Thyroid gland (tissue), 4 donors: ENCODE data around the gene HOXD12. TPM values are rescaled to one million over a fixed set of nuclear protein-coding genes. Genes with fewer than 3 reads are reported as not detected.

Source experiments
- DNase-seq, 2 donors: peaks; one replicate each; pipeline ENCODE4 v3.0.0-alpha.2; 2019
- H3K27ac ChIP-seq, 3 donors: fragments of 200-600 bp; sonication (generic); 1 replicate in 2 of 3; 2 replicates in 1 of 3; pipeline ENCODE4 v1.5.1; 2016 to 2019; ENCODE audit warnings: mild to moderate bottlenecking in 1 of 3, moderate library complexity in 1 of 3
- H3K27me3 ChIP-seq: fragments of 200-600 bp; sonication (generic); one replicate; pipeline ENCODE4 v1.5.1; 2019
- H3K36me3 ChIP-seq, 2 donors: fragments of 200-600 bp; sonication (generic); one replicate each; pipeline ENCODE4 v1.5.1; 2016 to 2019
- H3K4me1 ChIP-seq, 2 donors: fragments of 200-600 bp; sonication (generic); one replicate each; pipeline ENCODE4 v1.5.1; 2017 to 2019
- H3K4me3 ChIP-seq, 3 donors: fragments of 200-600 bp; sonication (generic); replicated peaks in 1 of 3; 1 replicate in 2 of 3; 2 replicates in 1 of 3; pipeline ENCODE4 v1.5.1; 2016; ENCODE audit warnings: mild to moderate bottlenecking in 1 of 3
- H3K9me3 ChIP-seq: fragments of 200-600 bp; sonication (generic); one replicate; pipeline ENCODE4 v1.5.1; 2017
- POLR2A ChIP-seq, 2 donors: fragments of 450-650 bp; IDR thresholded peaks; one replicate each; pipeline ENCODE4 v1.6.1; 2017; ENCODE audit warnings: antibody characterized with exemption in 2 of 2, mild to moderate bottlenecking in 2 of 2, moderate library complexity in 1 of 2
- WGBS, 2 donors: methylation state at CpG; one replicate each; pipeline ENCODE4 v1.1.5; 2017; 5-methylcytosine and 5-hydroxymethylcytosine counted together
- intact Hi-C: fragments of 100-400 bp; cut with DNase I; formaldehyde crosslinking; loops from one replicate; pipeline ENCODE4 v1.15.1; 2023
- total RNA-seq, 4 donors: library from RNA; depleted of rRNA; stranded (reverse); fragments of >200 nt; gene quantifications; one replicate each; pipeline ENCODE4 v1.2.3, GENCODE V29; 2016
- TF ChIP-seq, protein P1 (sequence below), 6 experiments: fragments of 200-600 bp in 3 of 6; fragments of 450-650 bp in 3 of 6; sonication (generic) in 3 of 6; IDR thresholded peaks; one replicate each; pipeline ENCODE4 v1.5.1; 2016 to 2019; ENCODE audit warnings: antibody characterized with exemption in 6 of 6, mild to moderate bottlenecking in 2 of 6, inconsistent platforms in 1 of 6, moderate library complexity in 1 of 6

HOXD12 gene
- total RNA-seq, 4 donors from 2014 or later: not detected

DNA sequence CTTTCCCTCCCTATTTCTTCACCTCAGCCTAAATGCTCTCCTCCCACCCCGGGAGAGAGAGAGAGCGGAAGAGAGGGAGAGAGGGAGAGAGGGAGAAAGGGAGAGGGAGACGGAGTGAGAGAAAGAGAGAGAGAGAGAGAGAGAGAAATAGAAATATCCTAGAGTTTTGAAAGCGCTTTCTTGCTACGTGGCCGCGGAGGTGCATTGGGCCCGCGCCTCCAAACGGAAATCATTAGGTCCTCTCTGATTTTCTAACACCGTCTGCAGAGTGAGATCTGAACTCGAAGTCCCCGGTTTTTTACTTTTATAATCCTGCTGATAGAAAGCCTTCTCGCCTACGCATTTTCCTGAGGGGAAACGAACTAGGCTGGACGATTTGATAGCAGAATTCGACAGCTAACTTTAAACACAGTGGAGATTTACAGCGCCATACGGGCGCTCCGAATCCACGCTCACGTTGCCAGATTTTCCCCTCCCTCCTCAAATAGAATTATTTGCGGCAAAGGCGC, 14.9 kb upstream of the HOXD12 start:
- intact Hi-C loops: loop anchor here (10.0 kb wide), 1 partner anchor 720 kb away; no protein-coding TSS in a partner anchor
- no peak for DNase-seq
- WGBS, 2 donors: 7 to 8% methylated on average over 26 of the region's 26 CpGs
- Histone ChIP-seq H3K36me3 (no peaks in the 10 kb centered on the region), H3K27ac (no peak overlapping the region), H3K27me3 (peaks cover 89% of the 10 kb centered on the region), H3K4me3 (no peak overlapping the region), H3K9me3 (no peaks in the 10 kb centered on the region), H3K4me1 (peaks cover 8 to 22% of the 10 kb centered on the region in 2 donors)
- TF ChIP-seq, protein P1, sequence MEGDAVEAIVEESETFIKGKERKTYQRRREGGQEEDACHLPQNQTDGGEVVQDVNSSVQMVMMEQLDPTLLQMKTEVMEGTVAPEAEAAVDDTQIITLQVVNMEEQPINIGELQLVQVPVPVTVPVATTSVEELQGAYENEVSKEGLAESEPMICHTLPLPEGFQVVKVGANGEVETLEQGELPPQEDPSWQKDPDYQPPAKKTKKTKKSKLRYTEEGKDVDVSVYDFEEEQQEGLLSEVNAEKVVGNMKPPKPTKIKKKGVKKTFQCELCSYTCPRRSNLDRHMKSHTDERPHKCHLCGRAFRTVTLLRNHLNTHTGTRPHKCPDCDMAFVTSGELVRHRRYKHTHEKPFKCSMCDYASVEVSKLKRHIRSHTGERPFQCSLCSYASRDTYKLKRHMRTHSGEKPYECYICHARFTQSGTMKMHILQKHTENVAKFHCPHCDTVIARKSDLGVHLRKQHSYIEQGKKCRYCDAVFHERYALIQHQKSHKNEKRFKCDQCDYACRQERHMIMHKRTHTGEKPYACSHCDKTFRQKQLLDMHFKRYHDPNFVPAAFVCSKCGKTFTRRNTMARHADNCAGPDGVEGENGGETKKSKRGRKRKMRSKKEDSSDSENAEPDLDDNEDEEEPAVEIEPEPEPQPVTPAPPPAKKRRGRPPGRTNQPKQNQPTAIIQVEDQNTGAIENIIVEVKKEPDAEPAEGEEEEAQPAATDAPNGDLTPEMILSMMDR (IDR thresholded peaks at IDR 0.05): no peak
- TF ChIP-seq POLR2A (IDR thresholded peaks at IDR 0.05): no peak

- intact Hi-C loops: loop anchor here (10.0 kb wide), 1 partner anchor 720 kb away; no protein-coding TSS in a partner anchor
- 7% methylated on average over 21 to 30 of the region's 40 CpGs for WGBS, 2 donors
- Histone ChIP-seq H3K4me1 (peaks cover 8 to 18% of the 10 kb centered on the region in 2 donors), H3K27ac (no peak overlapping the region), H3K36me3 (no peaks in the 10 kb centered on the region), H3K27me3 (peaks cover 91% of the 10 kb centered on the region), H3K9me3 (no peaks in the 10 kb centered on the region), H3K4me3 (no peak overlapping the region)
- TF ChIP-seq, protein P1 (IDR thresholded peaks at IDR 0.05): no peak
- TF ChIP-seq POLR2A (IDR thresholded peaks at IDR 0.05): no peak
- DNase-seq: no peak
Measured at GRCh38 chr2:176085120-176085788, 14.3 kb upstream of the HOXD12 start.

DNA sequence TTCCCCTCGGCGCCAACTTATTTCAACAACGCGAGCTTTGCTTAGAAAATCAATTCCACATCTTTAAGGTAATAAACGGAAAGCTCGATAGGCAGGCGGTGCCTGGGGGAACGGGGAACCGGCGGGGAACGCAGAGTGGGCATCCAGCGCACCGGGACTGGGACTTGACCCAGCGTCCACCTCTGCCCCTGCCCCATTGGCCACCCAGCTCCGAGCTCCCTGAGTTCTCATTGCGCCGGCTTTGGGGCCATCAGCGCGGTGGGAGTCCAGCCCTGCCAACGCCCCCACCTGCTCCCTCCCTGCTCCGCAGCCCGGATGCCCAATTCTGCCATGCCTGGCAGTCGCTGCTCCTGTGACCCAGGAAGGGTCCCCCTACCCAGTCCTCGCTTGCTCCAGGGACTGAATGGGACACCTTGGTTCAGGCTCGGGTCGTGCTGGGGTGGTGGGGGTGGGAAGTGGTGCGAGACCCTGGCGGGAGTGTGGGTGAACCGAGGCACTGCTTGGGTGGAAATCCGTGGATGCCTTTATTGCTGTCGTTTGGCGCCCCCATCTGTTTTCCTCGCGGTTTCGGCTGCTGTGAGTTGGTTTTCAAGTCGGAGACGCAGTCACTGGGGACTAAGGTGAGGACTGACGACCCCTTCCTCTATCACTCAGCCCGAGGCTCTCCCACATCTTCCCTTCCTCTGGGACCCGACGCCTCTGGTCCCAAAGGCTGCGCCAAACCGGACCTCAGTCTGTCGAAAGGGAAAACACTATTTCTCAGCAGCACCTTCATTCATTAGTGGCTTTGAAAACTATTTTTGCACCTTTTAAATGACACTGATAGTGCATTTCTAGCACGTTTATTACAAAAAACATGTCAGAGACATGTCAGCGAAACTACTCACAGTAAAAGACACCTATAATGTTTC, 13.5 kb upstream of the HOXD12 start:
- H3K9me3 ChIP-seq: no peaks in the 10 kb centered on the region
- H3K4me3 ChIP-seq: no peak overlapping the region
- 3 to 6% methylated on average over 38 to 43 of the region's 46 CpGs for WGBS, 2 donors
- intact Hi-C loops: loop anchor here (10.0 kb wide), 1 partner anchor 721 kb away; no protein-coding TSS in a partner anchor
- H3K27ac ChIP-seq: no peak overlapping the region
- TF ChIP-seq, protein P1 (IDR thresholded peaks at IDR 0.05): peak in 2 of 6 experiments; percentile 15 to 23
- no peak for TF ChIP-seq POLR2A (IDR thresholded peaks at IDR 0.05)
- H3K36me3 ChIP-seq: no peaks in the 10 kb centered on the region
- DNase-seq: no peak
- H3K4me1 ChIP-seq: peaks cover 8 to 15% of the 10 kb centered on the region in 2 donors
- H3K27me3 ChIP-seq: peaks cover 90% of the 10 kb centered on the region

DNA sequence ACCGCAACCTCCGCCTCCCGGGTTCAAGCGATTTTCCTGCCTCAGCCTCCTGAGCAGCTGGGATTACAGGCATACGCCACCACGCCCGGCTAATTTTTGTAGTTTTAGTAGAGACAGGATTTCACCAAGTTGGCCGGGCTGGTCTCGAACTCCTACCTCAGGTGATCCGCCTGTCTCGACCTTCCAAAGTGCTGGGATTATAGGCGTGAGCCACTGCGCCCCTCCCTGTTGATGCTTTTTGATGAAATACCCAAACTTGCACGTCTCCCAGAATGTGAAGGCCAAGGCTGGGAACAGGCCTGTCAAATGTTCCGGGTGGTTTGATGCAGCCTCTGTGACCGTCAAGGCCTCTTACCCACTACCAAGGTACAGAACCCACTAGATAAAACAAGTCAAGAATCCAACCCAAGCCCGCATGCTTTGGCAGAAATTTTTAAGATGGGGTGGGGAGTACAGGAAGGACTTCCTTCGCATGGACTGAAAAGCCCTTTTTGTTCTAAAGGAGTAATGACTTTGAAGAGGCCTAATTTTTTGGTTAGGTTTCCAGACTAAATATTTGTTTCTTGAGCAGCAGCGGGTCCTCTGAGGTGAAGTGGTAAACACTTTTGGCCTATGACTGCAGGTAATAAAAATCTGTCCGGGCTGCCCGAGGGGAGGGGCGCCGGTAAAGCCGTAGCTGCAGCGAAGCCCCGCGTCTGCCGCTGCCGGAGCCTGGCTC, 12.1 kb upstream of the HOXD12 start:
- H3K4me3 ChIP-seq: no peak overlapping the region
- no peak overlapping the region for H3K27ac ChIP-seq
- H3K36me3 ChIP-seq: no peaks in the 10 kb centered on the region
- no peak for DNase-seq
- H3K9me3 ChIP-seq: no peaks in the 10 kb centered on the region
- WGBS, 2 donors: 26 to 27% methylated on average over 28 to 29 of the region's 29 CpGs
- H3K4me1 ChIP-seq: peaks cover 8 to 19% of the 10 kb centered on the region in 2 donors
- TF ChIP-seq, protein P1 (IDR thresholded peaks at IDR 0.05): no peak
- no peak for TF ChIP-seq POLR2A (IDR thresholded peaks at IDR 0.05)
- H3K27me3 ChIP-seq: peaks cover 91% of the 10 kb centered on the region
- intact Hi-C loops: loop anchor here (10.0 kb wide), 1 partner anchor 723 kb away; no protein-coding TSS in a partner anchor
